GM19238 (cell line): Measurements from ENCODE around the gene SLC44A3.
"Not testable (repeated sequence)": the region's sequence is repeated elsewhere in the genome, so short reads cannot be mapped to it uniquely, and the experiment has no call there.

ENCODE experiments used
- DNase-seq: peaks from one replicate; pipeline ENCODE4 v3.0.0; 2011; ENCODE audit warnings: low spot score; ENCODE audit not compliant: insufficient read length

The SLC44A3 gene

GRCh38 chr1:94929351-94930217 is 109.4 kb downstream of the SLC44A3 start:
- DNase-seq = no peak

GRCh38 chr1:94931254-94931841 is 111.2 kb downstream of the SLC44A3 start:
- no peak for DNase-seq

- no peak for DNase-seq
Observed at GRCh38 chr1:94934551-94934950, 114.4 kb downstream of the SLC44A3 start.

- no peak for DNase-seq
Observed at GRCh38 chr1:94935034-94935433, 114.9 kb downstream of the SLC44A3 start.

DNA sequence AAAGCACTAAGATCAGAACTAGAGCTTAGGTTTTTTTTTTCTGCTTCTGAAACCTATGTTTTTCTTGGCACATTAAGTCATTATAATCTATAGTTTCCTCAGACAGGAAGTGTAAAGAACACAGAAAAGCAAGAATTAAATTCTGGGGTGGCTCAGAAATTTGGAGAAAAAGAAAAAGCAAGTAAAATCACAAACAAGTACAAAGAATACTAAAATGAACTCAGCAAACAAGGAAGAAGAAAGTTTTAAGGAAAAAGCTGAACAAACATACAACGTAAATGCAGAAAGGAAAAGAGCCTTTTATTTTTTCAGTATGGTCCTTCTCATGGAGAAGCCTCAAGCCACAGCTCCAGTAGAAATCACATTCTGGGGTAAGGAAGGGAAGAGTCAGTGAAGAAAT is 115.3 kb downstream of the SLC44A3 start:
- no peak for DNase-seq

DNA sequence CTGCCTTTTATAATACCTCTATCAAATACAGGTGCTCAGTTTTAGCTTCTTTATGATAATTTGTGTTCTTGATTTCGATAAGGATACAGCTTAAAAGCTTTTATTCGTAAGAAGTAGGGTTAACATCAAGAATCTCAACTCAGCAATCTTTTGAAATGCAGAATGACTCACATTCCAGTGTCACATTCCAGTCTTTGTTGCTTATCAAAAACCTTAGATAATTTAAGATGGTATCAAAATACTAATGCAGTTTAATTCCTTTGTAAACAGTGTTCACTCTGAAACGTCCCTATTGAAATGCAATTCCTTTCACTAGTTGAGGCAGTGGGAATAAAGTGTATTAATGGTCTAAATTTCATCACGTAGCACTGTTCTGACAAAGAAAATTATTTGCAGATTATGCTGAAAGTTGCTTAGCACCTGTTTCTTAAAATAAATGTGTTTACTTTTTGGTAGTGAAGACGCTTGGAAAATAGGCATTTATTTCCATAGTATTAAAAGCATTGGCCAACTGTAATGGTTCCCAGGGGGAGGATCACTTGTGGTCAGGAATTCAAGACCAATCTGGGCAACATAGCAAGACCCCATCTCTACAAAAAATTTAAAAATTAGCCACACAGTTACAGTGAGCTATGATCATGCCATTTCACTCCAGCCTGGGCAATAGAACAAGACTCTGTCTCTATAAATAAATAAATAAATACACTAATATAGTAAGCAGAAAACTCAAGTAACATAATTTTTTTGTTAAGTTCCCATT is 116.9 kb downstream of the SLC44A3 start:
- no peak for DNase-seq

DNA sequence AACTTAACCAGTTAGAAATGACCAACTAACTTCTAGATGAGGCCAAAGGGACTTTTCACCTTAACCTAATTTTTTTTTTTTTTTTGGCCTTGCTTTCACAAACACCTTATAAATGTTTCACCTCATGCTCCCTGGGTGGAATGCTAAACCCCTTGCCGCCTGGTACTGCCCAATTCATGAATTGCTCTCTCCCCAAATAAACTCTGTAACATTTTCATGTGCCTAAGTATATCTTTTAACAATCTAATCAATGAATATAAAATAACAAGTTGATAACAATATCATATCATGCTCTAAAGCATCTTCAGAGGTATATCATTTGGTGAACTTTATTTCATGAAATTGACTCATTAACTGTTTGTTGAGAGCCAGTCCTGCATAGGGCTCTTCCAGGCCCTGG is 117.7 kb downstream of the SLC44A3 start:
- DNase-seq = no peak

- DNase-seq = no peak
Observed at GRCh38 chr1:94940738-94941137, 120.6 kb downstream of the SLC44A3 start.

GRCh38 chr1:94941480-94941879 is 121.3 kb downstream of the SLC44A3 start:
- not testable (repeated sequence) for DNase-seq

DNA sequence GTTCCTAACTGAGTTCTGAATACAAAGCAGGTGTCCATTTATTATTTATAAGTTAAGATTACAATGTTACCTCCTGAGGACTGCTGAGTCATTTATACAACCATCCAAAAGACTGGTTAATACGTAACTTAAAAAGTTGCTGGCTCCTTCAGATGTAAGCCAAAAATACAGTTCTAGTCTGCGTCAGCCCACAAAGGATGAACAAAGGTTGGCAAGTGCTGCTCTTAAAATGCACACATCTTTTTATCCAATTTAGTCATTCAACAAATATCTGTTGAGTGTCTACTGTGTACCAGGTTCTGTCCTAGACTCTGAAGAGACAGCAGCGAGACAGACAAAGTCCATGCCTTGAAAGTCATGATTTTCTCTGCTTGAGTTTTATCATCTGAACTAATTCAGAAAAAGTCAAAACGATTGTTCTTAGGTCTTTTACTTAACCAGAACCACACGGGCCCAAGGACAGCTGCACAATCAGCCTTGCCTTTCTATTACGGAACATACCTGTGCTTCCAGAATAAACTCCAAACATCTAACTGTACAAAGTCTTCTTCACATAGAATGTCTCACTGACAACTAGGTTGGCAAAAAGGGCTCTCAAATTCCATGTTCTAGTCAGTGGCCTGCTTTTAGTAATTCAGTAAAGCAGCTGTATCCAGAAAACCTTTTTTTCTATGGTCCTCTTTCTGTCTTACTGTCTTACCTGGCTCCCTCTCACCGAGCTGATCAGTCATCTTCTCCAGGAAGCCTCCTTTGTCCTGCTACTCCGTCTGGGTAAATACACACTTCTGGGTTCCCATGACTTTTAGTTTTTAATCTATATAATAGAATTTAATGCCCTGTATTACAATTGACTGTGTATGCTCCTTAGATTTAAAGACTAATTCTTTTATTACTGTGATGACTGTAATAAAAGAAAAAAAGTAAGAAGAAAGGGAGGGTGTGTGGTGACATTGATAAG is 122.3 kb downstream of the SLC44A3 start:
- DNase-seq = no peak
